CD4-positive, alpha-beta T cell treated with Interleukin-4 for 1 hour (primary cell): ENCODE results near the gene TMEM79.
A peak's percentile ranks its signal among the peaks of the same experiment; 100 is the strongest.

ENCODE experiments used
- DNase-seq, 2 donors: peaks; one replicate each; pipeline ENCODE4 v3.0.0-alpha.2; 2020 to 2022

TMEM79 gene, protein sequence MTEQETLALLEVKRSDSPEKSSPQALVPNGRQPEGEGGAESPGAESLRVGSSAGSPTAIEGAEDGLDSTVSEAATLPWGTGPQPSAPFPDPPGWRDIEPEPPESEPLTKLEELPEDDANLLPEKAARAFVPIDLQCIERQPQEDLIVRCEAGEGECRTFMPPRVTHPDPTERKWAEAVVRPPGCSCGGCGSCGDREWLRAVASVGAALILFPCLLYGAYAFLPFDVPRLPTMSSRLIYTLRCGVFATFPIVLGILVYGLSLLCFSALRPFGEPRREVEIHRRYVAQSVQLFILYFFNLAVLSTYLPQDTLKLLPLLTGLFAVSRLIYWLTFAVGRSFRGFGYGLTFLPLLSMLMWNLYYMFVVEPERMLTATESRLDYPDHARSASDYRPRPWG

DNA sequence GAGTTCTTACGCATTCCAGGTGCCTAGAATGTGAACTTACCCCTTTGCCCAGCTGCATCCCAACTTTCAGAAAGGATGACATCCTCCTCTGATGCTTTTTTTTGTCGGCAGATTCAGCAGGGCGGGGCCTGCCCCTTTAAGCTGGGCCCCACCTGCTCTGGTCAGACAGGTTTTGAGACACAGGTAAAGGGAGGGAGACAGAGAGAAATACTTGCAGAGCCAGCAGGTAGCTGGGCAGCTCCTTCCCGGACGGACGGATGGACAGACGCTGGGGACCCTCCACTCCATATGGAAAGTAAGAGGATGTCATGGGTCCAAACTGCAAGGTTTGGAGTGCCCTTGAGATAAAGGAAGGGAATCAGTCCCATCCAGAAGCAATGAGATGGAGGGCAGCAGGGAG lies at the start of gene TMEM79:
TMEM79 (plus strand) TSS at position 214 of the 400 bp plus-strand sequence. CDS start 902 bp downstream, outside the sequence.
- no peak for DNase-seq

DNA sequence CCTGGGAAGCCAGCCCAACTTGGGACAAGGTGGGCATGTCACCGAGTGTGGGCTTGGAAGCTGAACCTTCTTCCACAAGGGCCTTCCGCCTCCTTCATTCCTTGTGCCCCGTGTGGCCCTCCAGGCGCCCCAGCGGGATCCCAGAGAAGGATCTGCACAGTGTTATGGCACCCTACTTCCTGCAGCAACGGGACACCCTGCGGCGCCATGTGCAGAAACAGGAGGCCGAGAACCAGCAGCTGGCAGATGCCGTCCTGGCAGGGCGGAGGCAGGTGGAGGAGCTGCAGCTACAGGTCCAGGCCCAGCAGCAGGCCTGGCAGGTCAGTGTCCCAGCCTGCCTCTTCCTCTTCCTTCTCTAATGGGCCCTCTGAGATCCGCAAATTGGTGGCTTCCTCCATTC lies 48.0 kb upstream of the TMEM79 start:
- DNase-seq: no peak

DNA sequence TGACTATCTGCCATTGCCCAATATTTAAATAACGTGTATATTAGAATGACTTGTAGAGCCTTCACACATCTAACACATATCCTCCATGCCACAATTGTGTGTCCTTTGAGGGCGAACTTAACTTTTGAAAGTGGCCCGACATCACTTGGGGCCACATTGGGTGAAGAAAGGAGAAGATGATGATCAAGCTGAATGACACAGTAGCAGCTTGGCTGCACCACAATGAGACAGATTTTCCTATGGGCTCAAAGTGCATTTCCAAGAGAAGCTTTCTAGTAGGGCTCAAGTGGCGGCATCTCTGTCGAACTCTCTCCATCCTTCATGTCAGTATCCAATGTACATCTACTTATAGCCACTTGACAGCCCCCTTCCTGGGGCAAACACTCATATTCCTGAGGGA lies 45.9 kb upstream of the TMEM79 start:
- no peak for DNase-seq

DNA sequence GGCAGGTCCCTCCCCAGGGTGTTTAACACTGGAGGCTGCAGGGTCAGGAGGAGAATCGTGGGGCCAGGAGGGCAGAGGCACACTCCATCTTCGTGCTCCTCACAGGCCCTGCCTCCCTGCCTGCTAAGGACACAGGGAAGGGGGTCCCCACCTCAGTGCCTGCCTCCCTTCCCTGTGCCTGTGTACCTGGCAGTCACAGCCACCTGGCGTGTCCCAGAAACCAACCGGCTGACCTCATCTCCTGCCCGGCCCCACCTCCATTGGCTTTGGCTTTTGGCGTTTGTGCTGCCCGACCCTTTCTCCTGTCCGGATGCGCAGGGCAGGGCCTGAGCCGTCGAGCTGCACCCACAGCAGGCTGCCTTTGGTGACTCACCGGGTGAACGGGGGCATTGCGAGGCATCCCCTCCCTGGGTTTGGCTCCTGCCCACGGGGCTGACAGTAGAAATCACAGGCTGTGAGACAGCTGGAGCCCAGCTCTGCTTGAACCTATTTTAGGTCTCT lies 42.8 kb upstream of the TMEM79 start:
- DNase-seq: no peak

DNA sequence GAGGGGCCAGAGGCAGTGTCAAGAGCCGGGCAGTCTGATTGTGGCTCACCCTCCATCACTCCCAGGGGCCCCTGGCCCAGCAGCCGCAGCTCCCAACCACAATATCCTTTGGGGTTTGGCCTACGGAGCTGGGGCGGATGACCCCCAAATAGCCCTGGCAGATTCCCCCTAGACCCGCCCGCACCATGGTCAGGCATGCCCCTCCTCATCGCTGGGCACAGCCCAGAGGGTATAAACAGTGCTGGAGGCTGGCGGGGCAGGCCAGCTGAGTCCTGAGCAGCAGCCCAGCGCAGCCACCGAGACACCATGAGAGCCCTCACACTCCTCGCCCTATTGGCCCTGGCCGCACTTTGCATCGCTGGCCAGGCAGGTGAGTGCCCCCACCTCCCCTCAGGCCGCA lies 42.2 kb upstream of the TMEM79 start, which contains the start of gene BGLAP:
BGLAP (plus strand) TSS at position 259 of the 400 bp plus-strand sequence; CDS start at position 307, 48 bp downstream.
- no peak for DNase-seq

DNA sequence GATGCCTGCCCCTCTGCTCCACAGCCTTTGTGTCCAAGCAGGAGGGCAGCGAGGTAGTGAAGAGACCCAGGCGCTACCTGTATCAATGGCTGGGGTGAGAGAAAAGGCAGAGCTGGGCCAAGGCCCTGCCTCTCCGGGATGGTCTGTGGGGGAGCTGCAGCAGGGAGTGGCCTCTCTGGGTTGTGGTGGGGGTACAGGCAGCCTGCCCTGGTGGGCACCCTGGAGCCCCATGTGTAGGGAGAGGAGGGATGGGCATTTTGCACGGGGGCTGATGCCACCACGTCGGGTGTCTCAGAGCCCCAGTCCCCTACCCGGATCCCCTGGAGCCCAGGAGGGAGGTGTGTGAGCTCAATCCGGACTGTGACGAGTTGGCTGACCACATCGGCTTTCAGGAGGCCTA lies 41.4 kb upstream of the TMEM79 start:
- DNase-seq: no peak

DNA sequence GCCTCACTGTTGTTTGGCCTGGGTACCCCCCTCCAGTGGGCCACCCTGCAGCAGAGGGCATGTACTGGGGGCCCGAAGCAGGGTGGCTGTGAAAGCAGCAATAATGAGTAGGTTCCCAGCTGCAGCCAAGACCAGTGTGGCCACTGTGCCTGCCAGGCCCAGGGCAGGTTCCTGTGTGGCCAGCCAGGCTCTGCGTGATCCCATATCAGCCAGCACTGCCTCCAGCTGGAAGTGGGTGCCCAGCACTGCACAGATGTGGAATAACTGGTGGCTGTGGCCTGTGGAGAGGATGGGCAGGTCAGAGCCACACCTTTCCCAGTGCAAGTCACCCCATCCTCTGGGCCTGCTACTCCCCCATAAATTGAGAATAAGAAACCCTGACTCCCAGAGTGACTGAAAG lies 40.0 kb upstream of the TMEM79 start:
- DNase-seq: no peak

DNA sequence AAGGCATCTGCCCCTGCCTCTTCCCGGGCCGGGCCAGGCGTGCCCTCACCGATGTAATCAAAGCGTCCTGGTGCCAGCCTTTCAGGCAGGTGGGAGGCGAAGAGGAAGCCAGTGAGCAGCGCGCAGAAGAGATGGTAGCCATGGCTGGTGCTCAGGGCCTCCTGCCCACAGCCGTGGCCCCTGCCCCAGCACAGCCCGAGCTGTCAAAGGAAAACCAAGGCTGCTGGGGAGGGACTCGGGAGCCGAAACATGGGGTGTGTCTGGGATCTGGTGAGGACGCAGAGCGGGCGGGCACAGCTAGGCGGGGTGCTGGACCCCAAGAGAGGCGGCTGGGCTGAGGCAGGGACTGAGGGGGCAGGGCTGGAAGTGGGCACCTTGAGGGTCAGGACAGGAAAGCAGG lies 39.4 kb upstream of the TMEM79 start:
- DNase-seq: no peak

DNA sequence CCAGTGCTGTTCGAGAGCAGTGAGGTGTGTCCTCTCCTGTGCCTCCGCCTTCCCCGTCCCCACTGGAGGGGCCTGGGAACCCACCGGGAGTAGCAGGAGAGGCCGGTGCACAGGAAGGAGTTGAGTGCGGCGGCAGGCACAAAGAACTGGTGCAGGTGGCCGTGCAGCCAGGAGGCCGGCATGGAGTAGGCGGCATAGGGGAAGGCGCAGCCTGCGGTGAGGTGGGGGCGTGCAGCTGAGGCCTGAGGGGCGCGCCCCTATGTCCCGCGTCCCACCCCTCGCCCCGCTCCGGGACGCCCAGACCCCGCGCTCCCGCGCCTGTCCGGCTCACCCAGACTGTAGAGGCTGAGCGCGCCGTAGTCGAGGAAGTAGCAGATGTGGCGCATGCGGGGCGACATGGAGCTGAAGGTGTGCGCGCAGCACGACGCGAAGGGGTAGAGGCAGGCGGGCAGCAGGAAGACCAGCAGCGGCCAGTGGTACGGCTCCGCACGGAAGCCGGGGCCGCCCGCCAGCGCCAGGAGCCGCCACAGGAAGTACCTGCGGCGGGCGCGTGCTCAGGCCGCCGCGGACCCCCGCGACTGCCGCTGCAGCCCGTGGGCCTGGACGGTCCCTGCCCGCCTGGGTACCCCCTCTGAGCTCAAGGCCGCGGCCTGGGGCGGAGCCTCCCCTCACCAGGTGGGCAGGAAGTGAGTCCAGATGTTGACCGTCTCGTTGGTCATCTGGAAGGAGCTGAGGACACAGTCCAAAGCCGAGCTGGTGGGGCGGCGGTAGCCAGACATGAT lies 38.5 kb upstream of the TMEM79 start:
- peak; percentile 18 to 39 for DNase-seq

DNA sequence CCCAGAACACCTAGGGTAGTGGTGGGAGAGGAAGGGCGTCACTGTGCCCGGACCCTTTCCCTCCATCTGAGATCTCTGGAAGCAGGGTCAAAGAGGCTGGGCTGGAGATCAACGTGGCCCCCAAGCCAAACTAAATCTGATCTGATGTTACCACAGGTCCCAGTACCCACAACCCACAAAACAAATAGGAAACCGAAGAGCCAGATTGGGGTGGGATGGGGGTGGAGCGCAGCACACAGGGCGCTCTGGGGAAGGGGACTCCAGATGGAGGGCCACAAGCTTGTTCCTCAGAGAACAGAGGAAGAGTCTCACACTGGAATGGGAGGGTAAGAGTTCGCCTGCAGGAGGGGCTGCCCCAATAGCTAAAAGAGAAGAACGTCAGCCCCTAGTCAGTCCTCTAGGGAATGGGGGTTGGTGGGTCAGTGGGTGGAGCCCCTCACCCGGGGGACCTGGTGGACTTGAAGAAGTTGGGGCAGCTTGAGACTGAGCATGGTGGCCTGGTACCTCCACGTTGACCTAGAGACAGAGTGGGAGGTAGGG lies 37.8 kb upstream of the TMEM79 start:
- DNase-seq: no peak

DNA sequence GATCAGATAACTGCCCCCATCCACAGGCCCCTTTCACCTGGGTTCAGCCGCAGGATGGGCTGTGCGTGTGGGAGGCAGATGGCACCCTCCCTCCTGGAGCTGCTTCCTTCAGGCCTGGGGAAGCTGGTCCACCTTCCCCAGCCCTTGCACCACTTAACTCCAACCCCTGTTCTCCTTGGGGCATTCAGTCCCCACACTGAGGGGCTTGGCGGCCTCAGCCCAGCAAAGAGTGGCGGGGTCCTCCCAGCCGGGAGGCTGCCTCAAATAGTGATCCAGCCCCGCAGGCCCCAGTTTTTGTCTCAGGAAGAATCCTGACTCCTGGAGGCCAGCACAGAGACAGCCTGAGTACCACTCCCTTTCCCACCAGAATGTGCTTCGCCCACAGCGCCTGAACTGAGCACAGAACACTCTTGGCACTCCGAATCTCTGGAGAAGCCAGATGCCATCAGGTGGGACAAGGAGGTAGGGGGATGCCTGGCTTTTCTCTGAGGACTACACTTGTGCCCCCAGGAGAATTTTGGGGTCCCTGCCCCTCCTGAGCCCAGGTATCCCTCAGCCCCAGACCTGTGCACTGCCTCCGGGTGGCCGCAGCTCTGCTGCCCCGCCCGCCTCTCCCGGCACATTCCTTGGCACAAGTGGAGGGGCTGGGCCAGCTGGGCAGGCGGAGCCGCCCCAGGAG lies 37.2 kb upstream of the TMEM79 start:
- no peak for DNase-seq

DNA sequence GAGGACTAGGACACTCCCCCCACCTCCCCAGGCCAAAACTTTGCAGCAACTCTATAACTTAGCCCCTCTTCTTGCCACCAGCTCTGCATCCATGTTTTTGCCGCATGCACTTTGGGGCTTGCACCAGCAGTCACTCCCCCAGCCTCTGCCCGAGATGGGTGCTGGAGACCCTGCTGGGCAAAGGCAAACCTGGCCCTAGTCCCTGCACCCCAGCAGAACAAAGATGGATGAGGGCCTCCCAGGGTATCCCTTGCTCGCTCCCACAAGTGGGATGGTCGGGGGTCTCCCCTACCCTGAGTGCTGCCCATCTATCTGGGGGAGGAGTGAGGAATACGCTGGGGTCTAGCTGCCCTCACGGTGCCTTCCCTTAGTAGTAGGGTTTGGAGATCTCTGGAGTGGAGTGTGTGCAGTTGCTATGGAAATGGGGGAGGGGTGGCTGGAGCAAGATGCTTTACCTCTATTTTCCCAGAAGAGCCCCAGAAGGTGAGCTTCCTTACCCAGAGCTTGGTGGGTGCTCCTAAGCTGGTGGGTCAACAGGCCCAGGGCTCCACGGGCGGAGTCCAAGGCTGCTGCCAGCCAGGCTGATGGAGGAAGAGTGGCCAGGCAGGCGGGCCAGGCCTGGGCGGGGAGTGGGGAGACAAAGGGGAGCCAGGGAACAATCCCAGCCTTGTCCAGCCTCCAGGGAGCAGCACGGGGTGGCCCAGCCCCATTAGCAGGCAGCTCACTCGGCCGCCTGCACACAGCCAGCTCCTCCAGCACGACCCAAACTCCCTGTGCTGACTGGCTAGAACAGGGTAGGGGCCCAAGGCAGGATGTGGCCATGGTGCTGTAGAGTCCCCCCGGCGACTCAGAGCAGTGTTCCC lies 36.4 kb upstream of the TMEM79 start, which contains the start of gene PAQR6:
PAQR6 (minus strand) TSS at position 597 of the 863 bp plus-strand sequence. CDS start 1,325 bp downstream, outside the sequence.
- DNase-seq: no peak

DNA sequence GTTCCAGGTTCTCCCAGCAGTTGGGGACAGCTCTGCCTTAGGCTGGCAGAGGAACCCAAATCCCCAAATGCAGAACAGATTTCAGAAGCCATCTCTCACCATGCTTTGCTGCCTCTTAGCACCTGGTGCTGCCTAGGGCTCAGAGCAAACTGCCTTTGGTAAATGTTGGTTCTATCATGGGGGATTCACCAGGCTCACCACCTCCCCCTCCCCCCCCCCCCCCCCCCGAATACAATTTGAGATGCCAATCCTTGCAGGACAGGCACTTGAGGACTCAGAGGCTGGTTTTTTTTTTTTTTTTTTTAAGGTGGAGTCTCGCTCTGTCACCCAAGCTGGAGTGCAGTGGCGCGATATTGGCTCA lies 35.8 kb upstream of the TMEM79 start:
- DNase-seq: no peak

DNA sequence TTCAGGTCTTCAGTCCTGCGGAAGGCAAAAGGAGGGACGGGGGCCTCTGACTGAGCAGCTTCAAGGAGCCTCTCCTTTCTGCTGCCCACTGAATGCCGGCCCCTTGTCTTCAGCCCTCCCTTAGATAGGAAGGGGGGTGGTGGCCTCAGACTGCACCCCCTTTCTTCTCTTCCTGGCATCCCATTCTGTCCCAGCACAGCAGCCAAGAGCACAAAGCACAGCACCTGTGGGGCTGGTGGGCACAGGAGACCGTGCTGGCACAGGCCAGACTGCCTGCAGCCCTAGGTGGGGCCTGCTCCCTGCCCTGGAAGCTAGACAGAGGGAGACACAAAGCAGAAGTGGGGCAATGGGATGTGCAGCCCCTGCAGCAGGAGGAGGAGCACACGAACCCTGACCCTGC lies 34.5 kb upstream of the TMEM79 start:
- no peak for DNase-seq

DNA sequence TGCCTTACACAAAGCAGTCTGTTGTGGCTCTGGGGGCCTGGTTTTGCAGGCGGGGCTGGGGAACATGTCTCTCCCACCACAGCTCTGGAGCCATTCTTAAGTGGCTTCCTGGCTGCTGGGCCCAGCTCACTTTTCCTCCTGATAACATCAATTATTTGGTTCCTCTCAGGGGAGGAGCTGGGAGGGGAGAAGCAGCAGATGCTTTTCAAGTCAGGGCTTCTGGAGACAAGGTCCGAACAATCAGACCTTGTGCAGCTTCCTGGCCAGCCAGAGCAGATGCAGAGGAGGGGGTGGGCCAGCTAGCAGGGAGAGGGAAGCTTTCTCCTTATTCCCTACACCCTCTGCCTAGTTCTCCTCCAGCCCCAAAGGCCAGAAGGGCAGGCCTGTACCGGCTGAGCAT lies 32.6 kb upstream of the TMEM79 start:
- DNase-seq: no peak

DNA sequence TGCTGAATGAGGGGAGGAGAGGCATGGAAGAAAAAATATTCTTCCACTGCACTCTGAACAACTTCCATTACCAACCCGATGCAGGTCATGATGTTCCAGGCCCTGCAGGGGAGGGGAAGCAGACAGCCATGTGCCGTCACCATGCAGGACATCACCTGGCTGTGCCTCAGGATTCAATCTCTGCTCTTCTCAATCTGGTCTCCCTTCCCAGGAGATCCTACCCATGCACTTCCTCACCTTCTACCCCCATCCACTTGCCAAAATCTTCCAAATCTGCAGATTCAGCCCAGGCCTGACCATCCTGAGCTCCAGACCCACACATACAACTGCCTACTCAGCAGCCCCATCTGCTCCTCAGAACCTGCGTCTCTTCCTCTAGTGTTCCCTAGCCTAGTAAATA lies 30.5 kb upstream of the TMEM79 start:
- DNase-seq: no peak

DNA sequence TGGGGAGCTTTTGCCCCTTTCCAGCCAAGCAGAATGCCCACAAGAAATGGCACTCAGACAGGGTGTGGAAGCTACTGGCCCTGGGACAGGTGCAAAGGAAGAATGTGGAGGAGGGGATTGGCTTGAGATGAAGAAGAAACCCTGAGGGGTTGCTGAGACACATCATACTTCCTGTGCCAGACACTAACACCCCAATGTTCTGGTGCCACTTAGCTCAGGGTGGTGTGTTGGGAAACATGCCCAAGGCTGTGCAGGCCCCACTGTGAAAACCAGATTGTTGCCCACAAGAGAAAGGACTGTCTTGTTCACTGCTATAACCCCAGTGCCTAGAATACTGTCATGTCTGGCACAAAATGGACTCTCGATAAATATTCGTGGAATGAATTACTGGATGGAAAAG lies 26.4 kb upstream of the TMEM79 start:
- DNase-seq: no peak

DNA sequence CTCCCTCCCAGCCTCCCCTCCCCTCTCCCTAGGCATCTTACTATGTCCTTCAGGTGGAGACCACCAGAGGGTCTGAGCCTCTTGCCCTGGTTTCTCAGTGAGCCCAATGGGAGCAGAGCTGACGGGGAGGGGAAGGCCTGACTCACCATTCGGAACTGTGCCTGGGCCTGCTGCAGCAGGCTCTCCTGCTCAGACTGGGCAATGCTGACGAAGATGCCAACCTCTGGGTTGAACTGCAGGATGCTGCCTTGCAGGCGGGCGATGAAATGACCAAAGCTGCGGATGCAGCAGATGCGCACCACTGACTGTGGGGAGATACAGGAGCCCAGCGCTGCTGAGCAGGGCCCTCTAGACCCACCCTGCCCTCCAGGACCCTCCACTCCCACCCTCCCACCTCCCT lies 25.3 kb upstream of the TMEM79 start:
- DNase-seq: no peak

DNA sequence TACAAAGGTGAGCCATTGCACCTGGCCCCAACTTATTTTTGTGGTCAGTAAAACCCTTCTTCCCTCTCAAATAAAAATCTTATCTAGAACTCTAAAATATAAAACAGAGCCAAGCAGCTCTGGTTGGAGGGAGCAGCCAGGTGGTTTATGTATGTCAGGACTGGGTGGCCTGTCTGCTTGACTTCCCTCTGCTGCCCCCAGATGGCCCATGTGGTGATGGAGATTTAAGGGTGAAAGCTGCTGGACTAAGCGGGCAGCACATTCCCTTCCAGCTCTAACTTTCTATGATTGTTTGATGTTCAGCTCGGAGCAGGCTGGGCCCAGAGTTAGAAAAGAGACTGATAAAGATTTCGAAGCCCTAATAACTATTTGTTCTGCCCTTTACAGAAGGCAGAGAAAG lies 24.3 kb upstream of the TMEM79 start:
- no peak for DNase-seq

DNA sequence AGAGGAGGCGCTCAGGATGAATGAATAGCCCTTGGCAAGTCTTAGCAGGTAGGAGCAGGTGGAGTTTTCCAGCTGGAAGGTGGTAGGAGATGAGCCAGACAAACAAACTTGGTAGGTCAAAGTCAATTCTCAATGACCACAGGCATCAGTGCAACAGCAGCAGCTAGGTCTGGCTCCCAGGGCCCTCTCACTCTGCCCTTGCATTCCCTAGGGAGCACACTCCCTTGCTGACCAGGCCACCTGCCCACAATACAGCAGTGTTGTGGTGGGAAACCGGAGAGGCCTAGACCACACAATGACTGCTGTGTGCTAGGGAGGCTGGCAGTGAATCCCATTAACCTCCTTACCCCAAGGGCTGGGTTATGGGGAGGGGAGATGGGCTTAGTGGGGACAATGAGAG lies 23.2 kb upstream of the TMEM79 start:
- no peak for DNase-seq

DNA sequence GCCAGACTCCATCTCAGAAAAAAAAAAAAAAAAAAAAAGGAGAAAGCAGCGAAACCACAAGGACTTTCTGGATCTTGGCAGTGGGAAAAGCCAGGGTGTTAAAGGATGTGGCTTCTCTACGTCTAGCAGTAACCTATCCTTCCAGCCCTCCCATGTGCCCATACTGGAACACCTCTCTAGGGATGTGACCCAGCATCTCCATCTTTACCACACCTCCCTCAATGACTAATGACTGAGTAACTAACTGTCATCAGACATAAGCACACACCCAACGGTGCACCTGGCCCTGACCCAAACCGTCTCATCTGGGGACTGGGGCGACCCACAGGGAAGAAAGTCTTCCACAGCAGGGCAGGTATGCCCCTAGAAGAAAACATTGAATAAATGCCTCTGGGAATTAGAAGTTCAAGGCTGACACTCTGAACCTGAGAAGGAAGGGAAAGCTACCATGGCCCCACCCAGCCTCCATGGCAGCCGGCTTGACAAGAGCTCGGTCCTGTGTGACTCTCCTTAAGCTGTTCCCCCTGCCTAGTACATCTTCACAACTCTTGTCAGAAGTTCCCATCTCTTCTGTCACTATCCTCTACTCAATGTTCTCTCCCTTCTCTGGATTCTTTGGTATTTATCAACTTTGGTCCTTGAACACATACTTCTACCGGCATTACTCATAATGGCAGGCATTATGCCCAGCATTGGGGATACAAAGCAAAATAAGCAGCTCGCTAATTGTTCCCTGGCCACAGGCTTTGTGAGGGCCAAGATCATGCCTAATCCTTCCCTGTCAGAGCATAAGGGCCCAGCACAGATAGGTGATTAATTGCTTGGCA lies 21.5 kb upstream of the TMEM79 start:
- no peak for DNase-seq
